Effector CD8-positive, alpha-beta T cell (primary cell): Measurements from ENCODE around the gene HSP90B1.

ENCODE experiments used
- DNase-seq: peaks from one replicate; lab custom pipeline; 2025; lab: John Stamatoyannopoulos, UW
- total RNA-seq, 4 experiments: gene quantifications; one replicate each; lab custom pipeline; 2026; lab: John Stamatoyannopoulos, UW

HSP90B1 gene
- total RNA-seq = 434 to 800 (median 537) reads per million in 4 experiments

GRCh38 chr12:103930034-103930786 lies at the start of gene HSP90B1:
Gene HSP90B1, plus strand, starts transcription at chr12:103930410. Its CDS starts 106 bp downstream, at chr12:103930516.
- peak; percentile 100 for DNase-seq

- DNase-seq = no peak
Observed at GRCh38 chr12:103881261-103881660, 48.9 kb upstream of the HSP90B1 start.

GRCh38 chr12:103882861-103883596 lies 47.2 kb upstream of the HSP90B1 start:
- no peak for DNase-seq

- DNase-seq = no peak
Observed at GRCh38 chr12:103883908-103884307, 46.3 kb upstream of the HSP90B1 start.

- no peak for DNase-seq
Observed at GRCh38 chr12:103884316-103884715, 45.9 kb upstream of the HSP90B1 start.

- DNase-seq = no peak
Observed at GRCh38 chr12:103886195-103886797, 43.9 kb upstream of the HSP90B1 start.

- no peak for DNase-seq
Observed at GRCh38 chr12:103887738-103888137, 42.5 kb upstream of the HSP90B1 start.

- DNase-seq = no peak
Observed at GRCh38 chr12:103897316-103897715, 32.9 kb upstream of the HSP90B1 start.

- DNase-seq = no peak
Observed at GRCh38 chr12:103901518-103902173, 28.6 kb upstream of the HSP90B1 start.

GRCh38 chr12:103903993-103904392 lies 26.2 kb upstream of the HSP90B1 start:
- no peak for DNase-seq

GRCh38 chr12:103905730-103906349 lies 24.4 kb upstream of the HSP90B1 start:
- DNase-seq = no peak

GRCh38 chr12:103908246-103908541 lies 22.0 kb upstream of the HSP90B1 start:
- no peak for DNase-seq

- no peak for DNase-seq
Observed at GRCh38 chr12:103908877-103909276, 21.3 kb upstream of the HSP90B1 start.

- no peak for DNase-seq
Observed at GRCh38 chr12:103909811-103910210, 20.4 kb upstream of the HSP90B1 start.

- no peak for DNase-seq
Observed at GRCh38 chr12:103912069-103912468, 18.1 kb upstream of the HSP90B1 start.

GRCh38 chr12:103913100-103913499 lies 17.1 kb upstream of the HSP90B1 start:
- no peak for DNase-seq

GRCh38 chr12:103915306-103915705 lies 14.9 kb upstream of the HSP90B1 start:
- no peak for DNase-seq

- DNase-seq = no peak
Observed at GRCh38 chr12:103917873-103918272, 12.3 kb upstream of the HSP90B1 start.

GRCh38 chr12:103924761-103925641 lies 5.2 kb upstream of the HSP90B1 start:
- DNase-seq = no peak

- DNase-seq = peak; percentile 39
Observed at GRCh38 chr12:103928682-103929045, 1.5 kb upstream of the HSP90B1 start.
